ENCODE data around the gene STARD3. TPM values are rescaled to one million over a fixed set of nuclear protein-coding genes. Genes with fewer than 3 reads are reported as not detected.

The STARD3 gene
- total RNA-seq, 1 experiment from 2014 or later, result 22.7 TPM

DNA sequence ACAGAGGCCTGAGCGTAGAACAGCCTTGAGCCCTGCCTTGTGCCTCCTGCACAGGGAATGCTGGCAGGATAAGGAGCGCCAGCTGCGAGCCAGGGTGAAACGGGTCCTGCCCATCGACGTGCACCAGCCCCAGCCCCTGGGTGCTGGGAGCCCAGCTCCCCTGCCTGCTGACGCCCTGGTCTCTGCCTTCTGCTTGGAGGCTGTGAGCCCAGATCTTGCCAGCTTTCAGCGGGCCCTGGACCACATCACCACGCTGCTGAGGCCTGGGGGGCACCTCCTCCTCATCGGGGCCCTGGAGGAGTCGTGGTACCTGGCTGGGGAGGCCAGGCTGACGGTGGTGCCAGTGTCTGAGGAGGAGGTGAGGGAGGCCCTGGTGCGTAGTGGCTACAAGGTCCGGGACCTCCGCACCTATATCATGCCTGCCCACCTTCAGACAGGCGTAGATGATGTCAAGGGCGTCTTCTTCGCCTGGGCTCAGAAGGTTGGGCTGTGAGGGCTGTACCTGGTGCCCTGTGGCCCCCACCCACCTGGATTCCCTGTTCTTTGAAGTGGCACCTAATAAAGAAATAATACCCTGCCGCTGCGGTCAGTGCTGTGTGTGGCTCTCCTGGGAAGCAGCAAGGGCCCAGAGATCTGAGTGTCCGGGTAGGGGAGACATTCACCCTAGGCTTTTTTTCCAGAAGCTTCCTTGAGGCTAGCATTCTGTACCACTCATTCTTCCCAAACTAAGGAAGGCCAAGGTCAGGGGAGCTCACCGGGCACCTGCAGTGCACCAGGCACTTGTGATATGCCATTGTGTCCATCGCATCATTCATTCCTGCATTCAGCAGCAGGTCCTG lies 33.2 kb downstream of the STARD3 start:
- Histone ChIP-seq H3K4me1 (peaks cover 29% of the 10 kb centered on the region), H3K9me3 (replicated peaks) (no peaks in the 10 kb centered on the region), H3K27me3 (no peaks in the 10 kb centered on the region), H3K4me3 (no peak overlapping the region), H3K36me3 (no peaks in the 10 kb centered on the region), H3K27ac (no peak overlapping the region)
- no peak for DNase-seq

DNA sequence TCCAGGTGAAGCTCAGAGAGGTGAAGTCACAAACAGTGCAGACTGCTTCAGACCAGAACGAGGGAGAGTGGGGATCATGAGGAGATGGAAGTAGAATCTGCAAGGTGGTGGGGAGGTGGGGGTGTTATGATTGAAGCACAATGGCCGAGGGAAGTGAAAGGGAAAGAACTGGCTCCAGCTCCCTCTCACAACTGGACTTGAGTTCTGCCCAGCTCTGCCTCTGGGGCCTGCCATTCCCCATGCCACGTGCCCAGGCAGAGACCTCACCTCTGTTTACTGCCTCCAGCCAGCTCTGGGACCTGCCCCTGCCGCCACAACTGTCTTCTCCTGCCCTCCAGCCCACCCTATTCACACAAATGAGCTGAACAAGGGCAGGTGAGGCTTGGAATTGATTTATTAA lies 33.8 kb downstream of the STARD3 start:
- Histone ChIP-seq H3K27me3 (no peaks in the 10 kb centered on the region), H3K9me3 (replicated peaks) (no peaks in the 10 kb centered on the region), H3K4me3 (no peak overlapping the region), H3K36me3 (no peaks in the 10 kb centered on the region), H3K27ac (no peak overlapping the region), H3K4me1 (peaks cover 25% of the 10 kb centered on the region)
- DNase-seq, result no peak

DNA sequence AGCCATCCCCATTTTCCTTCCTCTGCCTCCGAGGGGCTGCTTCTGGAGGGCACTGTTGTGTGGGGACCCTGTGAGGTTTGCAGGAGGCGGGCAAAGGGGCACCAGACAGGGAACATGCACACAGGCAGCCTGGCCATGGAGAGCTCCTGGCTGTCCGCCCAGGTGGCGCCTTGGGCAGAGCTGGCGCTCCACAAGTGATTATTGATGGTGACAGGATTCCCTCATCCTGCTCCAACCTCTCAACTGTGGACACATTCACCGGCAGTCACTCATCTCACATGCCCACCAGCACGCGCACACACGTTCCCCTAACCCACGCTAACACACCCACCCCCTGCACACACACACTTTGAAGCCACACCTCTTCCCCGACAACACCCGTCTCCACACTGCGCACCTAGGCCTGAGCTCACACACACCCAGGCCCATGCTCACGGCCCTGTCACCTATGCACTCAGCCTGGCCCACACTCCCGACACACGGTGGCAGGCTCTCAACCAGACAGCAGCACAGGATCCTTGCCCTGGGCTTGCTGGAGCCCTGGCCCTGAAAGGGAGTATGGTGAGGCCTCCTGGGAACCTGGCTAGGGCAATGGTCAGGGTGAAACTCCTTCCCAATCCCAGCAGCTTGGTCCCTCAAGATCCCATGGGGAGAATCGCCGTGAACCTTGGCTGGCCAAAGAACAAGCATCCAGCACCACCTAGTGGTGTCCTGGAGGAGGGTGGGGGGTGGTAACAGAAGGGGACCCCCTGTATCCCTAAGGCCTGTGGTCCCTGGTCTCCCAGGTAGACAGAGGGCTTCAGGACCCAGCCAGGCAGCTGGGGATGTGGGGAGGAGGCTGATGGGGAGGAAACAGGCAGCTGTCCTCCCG lies 34.9 kb downstream of the STARD3 start:
- peak; percentile 68 to 81 for DNase-seq
- no peaks in the 10 kb centered on the region for H3K36me3 ChIP-seq
- H3K27me3 ChIP-seq, result no peaks in the 10 kb centered on the region
- H3K27ac ChIP-seq, result no peak overlapping the region
- no peak overlapping the region for H3K4me3 ChIP-seq
- H3K4me1 ChIP-seq, result peaks cover 14% of the 10 kb centered on the region
- no peaks in the 10 kb centered on the region for H3K9me3 ChIP-seq (replicated peaks)

DNA sequence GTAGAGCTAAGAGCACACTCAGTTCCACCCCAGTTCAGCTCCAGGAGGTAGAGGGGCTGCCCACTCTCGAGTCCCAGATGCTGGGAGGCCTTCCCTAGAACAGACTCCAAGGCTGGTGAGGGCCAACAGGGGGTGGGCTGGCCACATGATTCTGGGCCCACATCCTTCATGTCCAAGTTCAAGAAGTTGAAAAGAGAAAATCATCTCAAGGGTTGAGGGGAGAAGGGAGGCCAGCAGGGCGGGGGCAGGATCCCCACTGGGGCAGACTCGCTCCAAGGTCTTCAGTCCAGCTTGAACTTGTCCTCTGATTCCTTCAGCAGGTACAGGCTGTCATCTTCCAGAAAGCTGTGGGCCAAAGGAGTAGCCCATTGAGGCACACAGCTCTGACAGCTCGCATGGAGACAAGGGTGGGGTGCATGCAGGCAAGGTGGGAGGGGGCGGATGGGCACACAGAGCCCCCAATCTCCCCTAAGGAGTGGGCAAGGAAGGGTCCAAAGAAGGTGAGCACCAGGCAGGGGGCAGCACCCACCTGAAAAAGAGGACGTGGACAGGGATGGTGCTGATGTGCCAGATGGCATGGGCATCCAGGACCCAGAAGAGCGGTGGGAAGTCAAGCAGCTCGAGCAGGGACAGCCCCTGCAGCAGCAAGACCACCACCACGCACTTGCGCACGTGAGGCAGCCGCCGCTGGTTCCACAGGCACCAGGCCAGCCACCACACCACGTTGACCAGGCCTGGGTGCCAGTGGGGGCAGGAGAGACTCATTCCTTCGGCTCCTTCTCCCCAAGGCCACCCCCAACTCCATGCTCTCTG lies 35.8 kb downstream of the STARD3 start:
- no peak overlapping the region for H3K4me3 ChIP-seq
- peaks cover 15% of the 10 kb centered on the region for H3K4me1 ChIP-seq
- no peaks in the 10 kb centered on the region for H3K27me3 ChIP-seq
- no peak overlapping the region for H3K27ac ChIP-seq
- no peaks in the 10 kb centered on the region for H3K36me3 ChIP-seq
- H3K9me3 ChIP-seq (replicated peaks), result no peaks in the 10 kb centered on the region
- DNase-seq, result no peak

GRCh38 chr17:39673335-39674081 lies 36.6 kb downstream of the STARD3 start:
- Histone ChIP-seq H3K27ac (no peak overlapping the region), H3K9me3 (replicated peaks) (no peaks in the 10 kb centered on the region), H3K4me3 (no peak overlapping the region), H3K36me3 (no peaks in the 10 kb centered on the region), H3K27me3 (no peaks in the 10 kb centered on the region), H3K4me1 (peaks cover 22% of the 10 kb centered on the region)
- no peak for DNase-seq

- Histone ChIP-seq H3K27ac (no peak overlapping the region), H3K9me3 (replicated peaks) (no peaks in the 10 kb centered on the region), H3K4me1 (peaks cover 29% of the 10 kb centered on the region), H3K4me3 (no peak overlapping the region), H3K27me3 (no peaks in the 10 kb centered on the region), H3K36me3 (no peaks in the 10 kb centered on the region)
- no peak for DNase-seq
These were observed 37.2 kb downstream of the STARD3 start for GRCh38 chr17:39674179-39674578.

GRCh38 chr17:39674702-39675389 lies 37.9 kb downstream of the STARD3 start:
- H3K4me3 ChIP-seq, result no peak overlapping the region
- H3K9me3 ChIP-seq (replicated peaks), result no peaks in the 10 kb centered on the region
- H3K27me3 ChIP-seq, result no peaks in the 10 kb centered on the region
- peak; percentile 52 to 66 for DNase-seq
- H3K27ac ChIP-seq, result no peak overlapping the region
- H3K36me3 ChIP-seq, result no peaks in the 10 kb centered on the region
- H3K4me1 ChIP-seq, result peaks cover 34% of the 10 kb centered on the region

DNA sequence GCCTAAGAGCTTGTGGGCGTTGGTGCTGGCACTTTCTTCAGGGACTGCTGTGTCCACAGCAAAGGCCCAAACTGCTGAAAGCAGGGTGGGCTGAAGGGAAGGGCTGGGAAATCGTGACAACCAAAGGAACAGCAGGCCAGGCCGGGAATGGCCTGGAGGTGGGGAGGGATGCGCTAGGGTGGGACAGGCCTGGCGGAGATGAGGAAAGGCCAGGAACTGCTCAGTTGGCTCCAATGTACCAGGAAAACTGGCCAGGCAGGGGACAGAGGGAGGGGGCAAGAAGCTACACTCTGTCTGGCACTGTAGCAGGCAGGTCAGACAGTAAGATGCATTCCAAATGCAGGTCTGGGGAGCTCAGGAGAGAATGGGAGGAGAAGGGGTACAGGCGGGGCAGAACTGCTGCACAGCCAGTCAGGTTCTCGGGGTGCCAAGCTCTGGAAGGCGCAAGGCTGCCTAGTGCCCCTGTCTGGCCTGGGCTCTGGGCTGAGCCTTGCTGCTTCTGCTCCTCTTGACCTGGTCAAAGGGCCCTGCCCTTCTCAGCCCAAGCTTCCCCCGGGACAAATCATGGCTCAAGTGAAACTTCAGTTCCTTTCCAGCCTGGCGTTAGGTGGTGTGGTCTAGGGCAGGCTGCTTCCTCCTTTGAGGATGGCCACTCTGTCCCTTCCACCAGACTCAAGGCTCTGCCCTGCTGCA lies 38.6 kb downstream of the STARD3 start:
- Histone ChIP-seq H3K9me3 (replicated peaks) (no peaks in the 10 kb centered on the region), H3K27me3 (no peaks in the 10 kb centered on the region), H3K4me1 (peaks cover 34% of the 10 kb centered on the region), H3K4me3 (no peak overlapping the region), H3K27ac (no peak overlapping the region), H3K36me3 (no peaks in the 10 kb centered on the region)
- DNase-seq, result no peak

- Histone ChIP-seq H3K4me1 (peaks cover 34% of the 10 kb centered on the region), H3K9me3 (replicated peaks) (no peaks in the 10 kb centered on the region)
These were observed 39.4 kb downstream of the STARD3 start for GRCh38 chr17:39676198-39676819.

DNA sequence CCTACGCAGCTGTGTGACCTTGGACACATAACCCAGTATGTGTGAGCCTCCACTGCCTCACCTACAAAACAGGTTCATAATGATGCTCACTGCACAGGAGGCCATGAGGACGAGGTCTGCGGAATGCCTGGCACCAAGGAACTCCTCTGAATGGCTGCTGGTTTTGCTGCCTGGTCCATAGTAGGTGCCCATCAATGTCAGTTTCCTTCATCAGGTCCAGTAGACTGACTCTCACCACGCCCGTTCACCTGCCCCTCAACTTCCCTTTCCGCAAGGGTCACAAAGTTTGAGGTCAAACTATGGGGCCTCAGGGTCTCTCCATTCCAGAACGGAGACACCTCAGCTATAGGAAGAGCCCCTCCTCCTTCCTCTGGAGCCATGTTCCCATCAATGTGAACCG lies 40.1 kb downstream of the STARD3 start:
- Histone ChIP-seq H3K4me1 (peaks cover 34% of the 10 kb centered on the region), H3K27ac (no peak overlapping the region), H3K36me3 (no peaks in the 10 kb centered on the region)

More at GRCh38 chr17:39676198-39676819, 39.4 kb downstream of the STARD3 start:
- Histone ChIP-seq H3K36me3 (no peaks in the 10 kb centered on the region), H3K27me3 (no peaks in the 10 kb centered on the region), H3K4me3 (no peak overlapping the region), H3K27ac (no peak overlapping the region)
- no peak for DNase-seq

GRCh38 chr17:39677542-39678339 lies 40.8 kb downstream of the STARD3 start:
- no peak overlapping the region for H3K27ac ChIP-seq
- peaks cover 34% of the 10 kb centered on the region for H3K4me1 ChIP-seq

More for the DNA sequence above, 40.1 kb downstream of the STARD3 start:
- no peaks in the 10 kb centered on the region for H3K27me3 ChIP-seq
- DNase-seq, result no peak
- H3K9me3 ChIP-seq (replicated peaks), result no peaks in the 10 kb centered on the region
- H3K4me3 ChIP-seq, result no peak overlapping the region

More at GRCh38 chr17:39677542-39678339, 40.8 kb downstream of the STARD3 start:
- no peak overlapping the region for H3K4me3 ChIP-seq
- no peaks in the 10 kb centered on the region for H3K36me3 ChIP-seq
- peak; percentile 85 to 89 for DNase-seq
- H3K27me3 ChIP-seq, result no peaks in the 10 kb centered on the region
- no peaks in the 10 kb centered on the region for H3K9me3 ChIP-seq (replicated peaks)
